ENCODE measurements around the gene APBB2.

Gene APBB2

GRCh38 chr4:41133454-41134018 lies 80.8 kb downstream of the APBB2 start:
- DNase-seq = no peak

GRCh38 chr4:41132055-41132683 lies 82.2 kb downstream of the APBB2 start:
- no peak for DNase-seq

GRCh38 chr4:41129936-41130440 lies 84.4 kb downstream of the APBB2 start:
- DNase-seq = no peak

GRCh38 chr4:41129128-41129754 lies 85.1 kb downstream of the APBB2 start:
- DNase-seq = no peak

- no peak for DNase-seq
Measured at GRCh38 chr4:41125558-41126311, 88.6 kb downstream of the APBB2 start.

GRCh38 chr4:41124916-41125548 lies 89.3 kb downstream of the APBB2 start:
- no peak for DNase-seq

- no peak for DNase-seq
Measured at GRCh38 chr4:41122775-41123174, 91.6 kb downstream of the APBB2 start.

GRCh38 chr4:41122309-41122708 lies 92.0 kb downstream of the APBB2 start:
- no peak for DNase-seq

- no peak for DNase-seq
Measured at GRCh38 chr4:41121906-41122305, 92.4 kb downstream of the APBB2 start.

GRCh38 chr4:41120297-41121217 lies 93.8 kb downstream of the APBB2 start:
- DNase-seq = no peak

GRCh38 chr4:41119867-41120295 lies 94.5 kb downstream of the APBB2 start:
- DNase-seq = no peak

- no peak for DNase-seq
Measured at GRCh38 chr4:41111791-41112190, 102.6 kb downstream of the APBB2 start.

GRCh38 chr4:41110050-41110449 lies 104.3 kb downstream of the APBB2 start:
- DNase-seq = no peak

GRCh38 chr4:41108481-41108880 lies 105.9 kb downstream of the APBB2 start:
- no peak for DNase-seq

GRCh38 chr4:41106694-41107419 lies 107.5 kb downstream of the APBB2 start:
- no peak for DNase-seq

- DNase-seq = no peak
Measured at GRCh38 chr4:41106081-41106480, 108.3 kb downstream of the APBB2 start.

GRCh38 chr4:41104155-41104554 lies 110.2 kb downstream of the APBB2 start:
- no peak for DNase-seq

- DNase-seq = no peak
Measured at GRCh38 chr4:41103657-41104056, 110.7 kb downstream of the APBB2 start.

GRCh38 chr4:41102414-41103092 lies 111.8 kb downstream of the APBB2 start:
- DNase-seq = no peak

Data from activated CD4-positive, alpha-beta T cell treated with anti-CD3 and anti-CD28 coated beads, Interleukin-2, amount 50 U/mL, for 16 hours (primary cell).